Trophoblast cell (in vitro differentiated cells and primary cell): ENCODE data around the gene RBM38.

Source experiments
- DNase-seq, 2 donors: peaks; one replicate each; pipeline ENCODE4 v3.0.0-alpha.2; 2016
- H2AFZ ChIP-seq: 2 replicates; pipeline ENCODE4 v1.6.1; 2013; ENCODE audit warnings: low read length, moderate library complexity, mild to moderate bottlenecking; ENCODE audit not compliant: insufficient read depth, poor library complexity
- H2AK5ac ChIP-seq: 2 replicates; pipeline ENCODE4 v1.6.1; 2013; ENCODE audit warnings: mild to moderate bottlenecking, low read length
- H2BK120ac ChIP-seq: 2 replicates; pipeline ENCODE4 v1.6.1; 2013; ENCODE audit warnings: low read length, mild to moderate bottlenecking, moderate library complexity; ENCODE audit not compliant: insufficient read depth, poor library complexity
- H2BK12ac ChIP-seq: 2 replicates; pipeline ENCODE4 v1.6.1; 2013; ENCODE audit warnings: mild to moderate bottlenecking, low read length, moderate library complexity
- H2BK5ac ChIP-seq: 2 replicates; pipeline ENCODE4 v1.6.1; 2013; ENCODE audit warnings: low read length, low read depth, moderate library complexity, mild to moderate bottlenecking; ENCODE audit not compliant: poor library complexity
- H3K14ac ChIP-seq: 2 replicates; pipeline ENCODE4 v1.6.1; 2013; ENCODE audit warnings: mild to moderate bottlenecking, low read length
- H3K18ac ChIP-seq: 2 replicates; pipeline ENCODE4 v1.6.1; 2013; ENCODE audit warnings: mild to moderate bottlenecking, low read length
- H3K23ac ChIP-seq: 2 replicates; pipeline ENCODE4 v1.6.1; 2013; ENCODE audit warnings: low read length
- H3K27ac ChIP-seq: 2 replicates; pipeline ENCODE4 v1.5.1; 2013; ENCODE audit warnings: low read depth, mild to moderate bottlenecking, inconsistent platforms, low read length, moderate library complexity
- H3K27me3 ChIP-seq: 2 replicates; pipeline ENCODE4 v1.6.1; 2013; ENCODE audit warnings: inconsistent platforms, mild to moderate bottlenecking, low read length, moderate library complexity; ENCODE audit not compliant: insufficient read depth
- H3K36me3 ChIP-seq, 2 experiments: 1 replicate in 1 of 2; 2 replicates in 1 of 2; pipeline ENCODE4 v1.6.1; 2013; ENCODE audit warnings: low read length in 2 of 2, mild to moderate bottlenecking in 2 of 2, moderate library complexity in 1 of 2; ENCODE audit not compliant: insufficient read depth in 2 of 2, control insufficient read depth in 1 of 2
- H3K4ac ChIP-seq: 2 replicates; pipeline ENCODE4 v1.6.1; 2013; ENCODE audit warnings: low read depth, mild to moderate bottlenecking, low read length, moderate library complexity
- H3K4me1 ChIP-seq, 2 experiments: 1 replicate in 1 of 2; 2 replicates in 1 of 2; pipeline ENCODE4 v1.6.1; 2013; ENCODE audit warnings: low read length in 2 of 2, mild to moderate bottlenecking in 2 of 2, moderate library complexity in 1 of 2; ENCODE audit not compliant: insufficient read depth in 2 of 2, control insufficient read depth in 1 of 2
- H3K4me2 ChIP-seq: 2 replicates; pipeline ENCODE4 v1.6.1; 2013; ENCODE audit warnings: inconsistent platforms, mild to moderate bottlenecking, low read length, moderate library complexity
- H3K4me3 ChIP-seq: 2 replicates; pipeline ENCODE4 v1.5.1; 2013; ENCODE audit warnings: mild to moderate bottlenecking, low read depth, low read length, inconsistent platforms
- H3K79me1 ChIP-seq: one replicate; pipeline ENCODE4 v1.6.1; 2013; ENCODE audit warnings: low read length
- H3K79me2 ChIP-seq: 2 replicates; pipeline ENCODE4 v1.6.1; 2013; ENCODE audit warnings: low read length, mild to moderate bottlenecking; ENCODE audit not compliant: control insufficient read depth, insufficient read depth, poor library complexity
- H3K9ac ChIP-seq: 2 replicates; pipeline ENCODE4 v1.6.1; 2013; ENCODE audit warnings: mild to moderate bottlenecking, low read length
- H3K9me3 ChIP-seq: 2 replicates; pipeline ENCODE4 v1.6.1; 2013; ENCODE audit warnings: low read depth, mild to moderate bottlenecking, control low read depth, inconsistent platforms, low read length; ENCODE audit not compliant: insufficient read depth
- H4K12ac ChIP-seq: 2 replicates; pipeline ENCODE4 v1.6.1; 2013; ENCODE audit warnings: low read depth, mild to moderate bottlenecking, low read length, moderate library complexity
- H4K8ac ChIP-seq: 2 replicates; pipeline ENCODE4 v1.6.1; 2013; ENCODE audit warnings: low read depth, mild to moderate bottlenecking, low read length, moderate library complexity
- H4K91ac ChIP-seq: one replicate; pipeline ENCODE4 v1.6.1; 2013; ENCODE audit warnings: low read depth, mild to moderate bottlenecking, low read length, moderate library complexity
- WGBS: extraction: QIAGEN DNeasy Blood & Tissue Kit; methylation state at CpG from one replicate; pipeline ENCODE4 v1.1.7; 2013; ENCODE audit warnings: missing lambda C conversion rate; ENCODE audit not compliant: insufficient read length, insufficient coverage; ENCODE audit errors: extremely low coverage; 5-methylcytosine and 5-hydroxymethylcytosine counted together

The RBM38 gene

GRCh38 chr20:57421253-57422220 lies 30.3 kb downstream of the RBM38 start:
- Histone ChIP-seq H2BK5ac (no peak overlapping the region), H2BK12ac (no peak overlapping the region), H2BK120ac (no peak overlapping the region), H3K18ac (no peak overlapping the region), H3K27me3 (no peaks in the 10 kb centered on the region), H3K36me3 (no peaks in the 10 kb centered on the region), H3K9ac (no peak overlapping the region), H3K4me2 (no peak overlapping the region), H3K4me1 (no peaks in the 10 kb centered on the region), H2AFZ (no peak overlapping the region), H3K27ac (no peak overlapping the region), H3K79me2 (no peaks in the 10 kb centered on the region), H4K12ac (no peak overlapping the region), H4K91ac (no peak overlapping the region), H3K79me1 (no peaks in the 10 kb centered on the region), H2AK5ac (no peak overlapping the region), H3K4ac (no peak overlapping the region), H3K23ac (no peak overlapping the region), H3K14ac (no peak overlapping the region), H4K8ac (no peak overlapping the region), H3K4me3 (no peak overlapping the region), H3K9me3 (no peaks in the 10 kb centered on the region)
- no peak for DNase-seq
- WGBS = no CpG with 5 or more reads among the region's 26 CpGs

- DNase-seq = no peak
- no peaks in the 10 kb centered on the region for H3K36me3 ChIP-seq
- no peak overlapping the region for H2BK12ac ChIP-seq
- no peak overlapping the region for H2AK5ac ChIP-seq
- no peak overlapping the region for H2BK120ac ChIP-seq
- no peak overlapping the region for H2AFZ ChIP-seq
- no peak overlapping the region for H3K4me3 ChIP-seq
- H3K79me2 ChIP-seq = no peaks in the 10 kb centered on the region
- no peak overlapping the region for H3K4ac ChIP-seq
- no peak overlapping the region for H3K9ac ChIP-seq
- no CpG with 5 or more reads among the region's 7 CpGs for WGBS
- H3K23ac ChIP-seq = no peak overlapping the region
- no peak overlapping the region for H4K91ac ChIP-seq
- H3K4me1 ChIP-seq = no peaks in the 10 kb centered on the region
- no peak overlapping the region for H4K8ac ChIP-seq
- H4K12ac ChIP-seq = no peak overlapping the region
- no peak overlapping the region for H2BK5ac ChIP-seq
- no peaks in the 10 kb centered on the region for H3K79me1 ChIP-seq
- no peaks in the 10 kb centered on the region for H3K9me3 ChIP-seq
- no peak overlapping the region for H3K14ac ChIP-seq
- no peaks in the 10 kb centered on the region for H3K27me3 ChIP-seq
- no peak overlapping the region for H3K18ac ChIP-seq
- no peak overlapping the region for H3K4me2 ChIP-seq
- no peak overlapping the region for H3K27ac ChIP-seq
Observed at GRCh38 chr20:57422254-57422653, 31.1 kb downstream of the RBM38 start.

- Histone ChIP-seq H3K9ac (no peak overlapping the region), H3K14ac (no peak overlapping the region), H3K79me1 (no peaks in the 10 kb centered on the region), H3K9me3 (no peaks in the 10 kb centered on the region), H2BK5ac (no peak overlapping the region), H2BK120ac (no peak overlapping the region), H4K91ac (no peak overlapping the region), H3K23ac (no peak overlapping the region), H3K79me2 (no peaks in the 10 kb centered on the region), H2BK12ac (no peak overlapping the region), H2AFZ (no peak overlapping the region), H3K27ac (no peak overlapping the region), H4K12ac (no peak overlapping the region), H3K4ac (no peak overlapping the region), H3K4me1 (no peaks in the 10 kb centered on the region), H4K8ac (no peak overlapping the region), H3K27me3 (no peaks in the 10 kb centered on the region), H3K18ac (no peak overlapping the region), H3K4me2 (no peak overlapping the region), H3K36me3 (no peaks in the 10 kb centered on the region), H2AK5ac (no peak overlapping the region), H3K4me3 (no peak overlapping the region)
- WGBS = no CpG with 5 or more reads among the region's 17 CpGs
- no peak for DNase-seq
Observed at GRCh38 chr20:57425150-57426013, 34.2 kb downstream of the RBM38 start.

GRCh38 chr20:57426271-57426689 lies 35.1 kb downstream of the RBM38 start:
- Histone ChIP-seq H2AFZ (no peak overlapping the region), H2BK120ac (no peak overlapping the region), H4K12ac (no peak overlapping the region), H3K79me2 (no peaks in the 10 kb centered on the region), H2AK5ac (no peak overlapping the region), H3K27ac (no peak overlapping the region), H3K4me2 (no peak overlapping the region), H4K91ac (no peak overlapping the region), H3K9ac (no peak overlapping the region), H3K9me3 (no peaks in the 10 kb centered on the region), H3K4ac (no peak overlapping the region), H3K4me1 (no peaks in the 10 kb centered on the region), H3K27me3 (no peaks in the 10 kb centered on the region), H3K79me1 (no peaks in the 10 kb centered on the region), H3K36me3 (no peaks in the 10 kb centered on the region), H2BK12ac (no peak overlapping the region), H3K18ac (no peak overlapping the region), H4K8ac (no peak overlapping the region), H3K14ac (no peak overlapping the region), H2BK5ac (no peak overlapping the region), H3K23ac (no peak overlapping the region), H3K4me3 (no peak overlapping the region)
- DNase-seq = no peak
- WGBS = no CpG with 5 or more reads among the region's 13 CpGs
